Epithelial cell of proximal tubule (primary cell): ENCODE measurements around the gene CFAP299. TPM values are rescaled to one million over a fixed set of nuclear protein-coding genes. Genes with fewer than 3 reads are reported as not detected.

Experiments
- DNase-seq: peaks from one replicate; pipeline ENCODE4 v3.0.0-alpha.2; 2011; ENCODE audit warnings: low read depth
- H3K4me3 ChIP-seq: 2 replicates; pipeline ENCODE4 v1.5.1; 2011; ENCODE audit warnings: low read depth, mild to moderate bottlenecking, low read length
- CTCF ChIP-seq: conservative IDR thresholded peaks from 2 replicates; pipeline ENCODE4 v1.5.1; 2012; ENCODE audit warnings: low read depth, mild to moderate bottlenecking, low read length
- total RNA-seq: library from RNA; depleted of rRNA; stranded (reverse); fragments of >200 nt; gene quantifications from 2 replicates; pipeline ENCODE4 v1.2.3, GENCODE V29; 2015

The CFAP299 gene
- total RNA-seq, 1 donor from 2014 or later: not detected

GRCh38 chr4:80322716-80323115 is 12.8 kb upstream of the CFAP299 start:
- peak; percentile 66 for TF ChIP-seq CTCF
- DNase-seq: no peak
- H3K4me3 ChIP-seq: no peak overlapping the region

- TF ChIP-seq CTCF: no peak
- H3K4me3 ChIP-seq: no peak overlapping the region
- no peak for DNase-seq
Measured at GRCh38 chr4:80324171-80324570, 11.4 kb upstream of the CFAP299 start.

- no peak for TF ChIP-seq CTCF
- H3K4me3 ChIP-seq: no peak overlapping the region
- no peak for DNase-seq
Measured at GRCh38 chr4:80331693-80332092, 3.8 kb upstream of the CFAP299 start.

DNA sequence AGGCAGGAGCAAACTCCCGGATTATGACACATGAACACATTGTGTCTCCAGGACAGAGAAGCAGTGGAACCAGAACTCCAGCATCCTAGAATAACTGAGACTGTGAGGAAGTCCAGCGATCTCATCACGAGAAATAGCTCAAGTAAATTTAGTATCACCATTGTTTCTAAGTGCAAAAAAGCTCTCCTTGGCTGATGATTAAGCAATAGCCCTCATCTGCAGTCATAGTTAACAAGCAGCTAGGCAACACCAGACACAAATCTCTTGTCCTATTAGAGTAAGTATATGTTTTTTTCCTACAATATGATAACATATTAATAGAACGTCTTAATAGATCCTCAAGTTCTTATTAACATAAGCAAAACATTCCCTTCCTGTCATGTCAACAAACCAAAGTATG is 2.4 kb upstream of the CFAP299 start:
- TF ChIP-seq CTCF: no peak
- DNase-seq: no peak

GRCh38 chr4:80334568-80334967 is 962 bp upstream of the CFAP299 start:
- no peak for TF ChIP-seq CTCF
- H3K4me3 ChIP-seq: no peak overlapping the region
- no peak for DNase-seq

More for the DNA sequence above, 2.4 kb upstream of the CFAP299 start:
- no peak overlapping the region for H3K4me3 ChIP-seq

DNA sequence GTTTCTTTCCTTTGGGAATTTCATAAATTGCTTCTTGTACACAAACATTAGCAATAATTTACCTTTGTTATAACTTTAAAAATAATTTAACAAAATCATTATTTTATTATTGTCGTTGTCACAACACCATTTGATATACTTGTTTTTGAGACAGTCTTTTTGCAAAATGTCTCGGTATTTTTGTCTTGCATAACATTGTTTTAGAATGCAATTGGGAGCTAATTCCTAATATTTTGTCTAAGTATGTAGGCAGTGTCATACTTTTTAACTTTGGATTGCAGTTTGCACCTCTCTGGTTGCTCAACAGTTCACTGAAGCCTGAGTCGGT is 340 bp upstream of the CFAP299 start:
- DNase-seq: no peak
- H3K4me3 ChIP-seq: peak overlapping the region; percentile 84
- no peak for TF ChIP-seq CTCF

- no peak for DNase-seq
- peak; percentile 62 for TF ChIP-seq CTCF
- H3K4me3 ChIP-seq: peak overlapping the region; percentile 84
Measured at GRCh38 chr4:80336582-80336981, 1.1 kb downstream of the CFAP299 start.
